Ureter (tissue), 1 donor: ENCODE results near the gene YBX2. TPM values are rescaled to one million over a fixed set of nuclear protein-coding genes. Genes with fewer than 3 reads are reported as not detected.
"Not testable (repeated sequence)": the region's sequence is repeated elsewhere in the genome, so short reads cannot be mapped to it uniquely, and the experiment has no call there.

Experiments
- DNase-seq: peaks from one replicate; pipeline ENCODE4 v3.0.0-alpha.2; 2020; ENCODE audit warnings: low spot score
- total RNA-seq: library from RNA; stranded (reverse); gene quantifications from one replicate; pipeline ENCODE4 v1.2.4, GENCODE V29; 2023
- donor health status: DM: yes; HTN: yes; CAD: no.

Gene YBX2
- total RNA-seq, 1 donor from 2014 or later = not detected

GRCh38 chr17:7243838-7244237, 50.6 kb downstream of the YBX2 start:
- DNase-seq = not testable (repeated sequence)

GRCh38 chr17:7243453-7243729, 51.0 kb downstream of the YBX2 start:
- no peak for DNase-seq

GRCh38 chr17:7242717-7243452, 51.6 kb downstream of the YBX2 start:
- DNase-seq = peak; percentile 98

- peak; percentile 97 for DNase-seq
Measured at GRCh38 chr17:7241783-7242716, 52.4 kb downstream of the YBX2 start, which contains the start of gene GABARAP. TSS of gene GABARAP (minus strand) at chr17:7242449. CDS start at chr17:7242330, 119 bp downstream.

GRCh38 chr17:7241090-7241733, 53.2 kb downstream of the YBX2 start:
- DNase-seq = no peak

- DNase-seq = no peak
Measured at GRCh38 chr17:7240375-7240774, 54.1 kb downstream of the YBX2 start.

- DNase-seq = peak; percentile 100
Measured at GRCh38 chr17:7239091-7240027, 55.1 kb downstream of the YBX2 start, which contains the start of gene PHF23. TSS of gene PHF23 (minus strand) at chr17:7239457. CDS start at chr17:7239279, 178 bp downstream.

- DNase-seq = no peak
Measured at GRCh38 chr17:7238420-7239090, 55.9 kb downstream of the YBX2 start.

Other genes with a start within 250 kb of the YBX2 start
- 5.1 TPM for gene CLEC10A, start 214.4 kb downstream of the YBX2 start, total RNA-seq
- not detected for gene ASGR2, start 179.8 kb downstream of the YBX2 start, total RNA-seq
- gene ASGR1, start 115.3 kb downstream of the YBX2 start, total RNA-seq = 2.6 TPM
- 26.8 TPM for gene DLG4, start 74.8 kb downstream of the YBX2 start, total RNA-seq
- 855 TPM for gene ACADVL, start 74.7 kb downstream of the YBX2 start, total RNA-seq
- 38.4 TPM for gene DVL2, start 60.1 kb downstream of the YBX2 start, total RNA-seq
- 37.6 TPM for gene PHF23, start 55.2 kb downstream of the YBX2 start, total RNA-seq
- 453 TPM for gene GABARAP, start 52.2 kb downstream of the YBX2 start, total RNA-seq
- 116 TPM for gene CTDNEP1, start 42.9 kb downstream of the YBX2 start, total RNA-seq
- gene ELP5, start 42.4 kb downstream of the YBX2 start, total RNA-seq = 46.3 TPM
- 157 TPM for gene CLDN7, start 32.2 kb downstream of the YBX2 start, total RNA-seq
- 11.2 TPM for gene SLC2A4, start 12.9 kb downstream of the YBX2 start, total RNA-seq
- gene EIF5A, start 13.0 kb upstream of the YBX2 start, total RNA-seq = 425 TPM
- 67.6 TPM for gene GPS2, start 20.7 kb upstream of the YBX2 start, total RNA-seq
- gene NEURL4, start 34.7 kb upstream of the YBX2 start, total RNA-seq = 49.6 TPM
- 12.7 TPM for gene ACAP1, start 41.9 kb upstream of the YBX2 start, total RNA-seq
- 11.5 TPM for gene KCTD11, start 57.5 kb upstream of the YBX2 start, total RNA-seq
- not detected for gene TMEM95, start 60.5 kb upstream of the YBX2 start, total RNA-seq
- 12.3 TPM for gene TNK1, start 86.5 kb upstream of the YBX2 start, total RNA-seq
- 43.0 TPM for gene PLSCR3, start 99.9 kb upstream of the YBX2 start, total RNA-seq
- gene TMEM256, start 109.5 kb upstream of the YBX2 start, total RNA-seq = 115 TPM
- gene NLGN2, start 113.2 kb upstream of the YBX2 start, total RNA-seq = 22.3 TPM
- not detected for gene SPEM1, start 125.7 kb upstream of the YBX2 start, total RNA-seq
- gene SPEM2, start 131.0 kb upstream of the YBX2 start, total RNA-seq = not detected
- not detected for gene SPEM3, start 134.2 kb upstream of the YBX2 start, total RNA-seq
- gene TMEM102, start 140.8 kb upstream of the YBX2 start, total RNA-seq = 8.1 TPM
- gene FGF11, start 144.9 kb upstream of the YBX2 start, total RNA-seq = 3.5 TPM
- 6.8 TPM for gene CHRNB1, start 150.4 kb upstream of the YBX2 start, total RNA-seq
- 65.5 TPM for gene ZBTB4, start 185.0 kb upstream of the YBX2 start, total RNA-seq
- not detected for gene SLC35G6, start 186.8 kb upstream of the YBX2 start, total RNA-seq
- gene POLR2A, start 189.7 kb upstream of the YBX2 start, total RNA-seq = 151 TPM